Sigmoid colon (tissue), 4 donors: ENCODE results near the gene NLRP9.

Experiments
- CTCF ChIP-seq, 4 experiments: fragments of 450-650 bp in 3 of 4; fragments of 200-600 bp in 1 of 4; IDR thresholded peaks; one replicate each; pipeline ENCODE4 v1.5.1; 2016 to 2019; ENCODE audit warnings: antibody characterized with exemption in 4 of 4, mild to moderate bottlenecking in 3 of 4, moderate library complexity in 2 of 4
- EP300 ChIP-seq, 4 donors: sonication (generic); formaldehyde crosslinking; IDR thresholded peaks; one replicate each; pipeline ENCODE4 v1.6.1; 2017; ENCODE audit warnings: antibody characterized with exemption in 4 of 4
- POLR2A ChIP-seq, 2 donors: fragments of 450-650 bp; IDR thresholded peaks; one replicate each; pipeline ENCODE4 v1.6.1; 2016; ENCODE audit warnings: antibody characterized with exemption in 2 of 2, mild to moderate bottlenecking in 2 of 2, moderate library complexity in 2 of 2

- TF ChIP-seq CTCF (IDR thresholded peaks at IDR 0.05) (no peak), POLR2A (IDR thresholded peaks at IDR 0.05) (no peak), EP300 (IDR thresholded peaks at IDR 0.05) (no peak)
Measured at GRCh38 chr19:55684946-55685681, 53.1 kb downstream of the NLRP9 start.
